ENCODE data around the gene GBGT1.

The GBGT1 gene

GRCh38 chr9:133111808-133112662, 51.7 kb downstream of the GBGT1 start:
- DNase-seq = no peak

- no peak for DNase-seq
Measured at GRCh38 chr9:133109931-133110650, 53.6 kb downstream of the GBGT1 start.

DNA sequence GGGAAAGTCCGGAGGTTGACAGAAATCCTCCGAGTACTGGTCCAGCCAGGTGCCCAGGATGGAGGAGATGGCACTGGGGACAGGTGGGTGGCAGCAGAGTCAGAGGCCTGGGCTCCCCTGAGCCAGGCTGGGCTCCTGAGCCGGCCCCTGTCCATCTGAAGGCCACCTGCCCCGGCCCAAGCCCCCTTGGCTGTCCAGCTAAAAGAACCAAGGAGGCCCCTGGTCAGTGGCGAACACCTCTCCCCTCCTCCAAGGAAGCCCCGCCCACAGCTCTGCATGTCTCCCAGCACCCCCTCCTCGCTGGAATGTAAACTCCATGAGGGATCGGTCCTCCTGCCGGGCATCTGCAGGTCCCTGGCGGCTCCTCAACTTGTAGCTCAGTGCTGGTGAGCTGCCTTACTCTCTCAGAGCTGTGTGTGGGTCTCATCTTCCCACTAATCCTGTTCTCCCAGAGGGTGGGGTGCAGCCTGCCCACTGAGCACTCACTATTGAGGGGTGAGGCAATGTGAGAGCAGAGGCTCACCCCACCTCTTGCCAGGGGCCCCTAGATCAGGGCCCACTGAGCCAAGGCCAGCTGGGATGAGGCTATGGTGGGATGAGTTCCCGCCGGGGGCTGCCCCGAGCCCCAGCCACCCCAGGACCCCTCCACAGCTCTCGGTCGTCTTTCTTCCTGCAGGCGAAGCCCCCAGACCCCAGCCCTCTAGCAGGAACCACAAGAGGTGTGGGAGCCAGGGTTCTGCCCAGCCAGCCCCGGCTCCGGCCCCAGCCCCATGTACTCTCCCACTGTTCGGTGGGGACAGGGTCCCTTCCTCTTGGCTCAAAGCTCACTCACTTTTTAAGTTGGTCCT, 54.7 kb downstream of the GBGT1 start:
- no peak for DNase-seq

GRCh38 chr9:133107961-133108793, 55.5 kb downstream of the GBGT1 start:
- DNase-seq = no peak

- no peak for DNase-seq
Measured at GRCh38 chr9:133107245-133107722, 56.4 kb downstream of the GBGT1 start.

DNA sequence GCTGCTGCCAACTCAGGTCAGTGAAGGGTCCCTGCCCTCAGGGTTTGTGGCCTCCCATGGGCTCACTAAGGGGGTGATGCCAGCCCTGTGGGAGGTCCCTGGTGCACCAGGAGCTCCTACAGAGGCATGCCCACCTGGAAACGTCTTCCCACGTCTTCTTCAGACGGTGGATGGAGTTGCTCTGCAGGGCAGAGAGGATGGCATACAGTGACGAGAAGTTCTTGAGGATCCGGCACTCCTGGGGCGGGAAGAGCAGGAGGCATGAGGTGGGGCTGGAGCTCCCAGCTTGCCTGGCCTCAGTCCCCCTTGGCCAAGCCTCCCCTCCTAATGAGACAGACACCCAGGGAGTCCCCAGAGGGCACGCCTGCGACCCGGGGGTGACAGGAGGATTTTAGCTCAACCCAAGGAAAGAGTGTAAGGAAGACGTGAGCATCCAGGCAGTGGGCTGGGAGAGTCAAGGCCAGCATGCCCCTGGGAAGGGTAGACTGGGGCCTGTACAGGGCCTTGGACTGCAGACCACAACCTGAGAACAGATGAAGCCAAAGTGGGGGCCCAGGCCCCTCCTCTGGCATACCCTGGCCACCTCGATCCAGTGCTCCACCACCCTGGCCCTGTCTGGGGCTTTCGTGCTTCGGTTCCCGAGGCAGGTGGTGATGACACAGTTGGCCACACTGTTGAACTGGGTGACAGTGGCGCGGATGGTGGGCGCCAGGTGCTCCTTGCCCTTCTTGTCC, 57.0 kb downstream of the GBGT1 start:
- DNase-seq = no peak

- no peak for DNase-seq
Measured at GRCh38 chr9:133105461-133105770, 58.3 kb downstream of the GBGT1 start.

- DNase-seq = no peak
Measured at GRCh38 chr9:133104718-133105460, 58.8 kb downstream of the GBGT1 start.

- DNase-seq = no peak
Measured at GRCh38 chr9:133103987-133104505, 59.7 kb downstream of the GBGT1 start.

DNA sequence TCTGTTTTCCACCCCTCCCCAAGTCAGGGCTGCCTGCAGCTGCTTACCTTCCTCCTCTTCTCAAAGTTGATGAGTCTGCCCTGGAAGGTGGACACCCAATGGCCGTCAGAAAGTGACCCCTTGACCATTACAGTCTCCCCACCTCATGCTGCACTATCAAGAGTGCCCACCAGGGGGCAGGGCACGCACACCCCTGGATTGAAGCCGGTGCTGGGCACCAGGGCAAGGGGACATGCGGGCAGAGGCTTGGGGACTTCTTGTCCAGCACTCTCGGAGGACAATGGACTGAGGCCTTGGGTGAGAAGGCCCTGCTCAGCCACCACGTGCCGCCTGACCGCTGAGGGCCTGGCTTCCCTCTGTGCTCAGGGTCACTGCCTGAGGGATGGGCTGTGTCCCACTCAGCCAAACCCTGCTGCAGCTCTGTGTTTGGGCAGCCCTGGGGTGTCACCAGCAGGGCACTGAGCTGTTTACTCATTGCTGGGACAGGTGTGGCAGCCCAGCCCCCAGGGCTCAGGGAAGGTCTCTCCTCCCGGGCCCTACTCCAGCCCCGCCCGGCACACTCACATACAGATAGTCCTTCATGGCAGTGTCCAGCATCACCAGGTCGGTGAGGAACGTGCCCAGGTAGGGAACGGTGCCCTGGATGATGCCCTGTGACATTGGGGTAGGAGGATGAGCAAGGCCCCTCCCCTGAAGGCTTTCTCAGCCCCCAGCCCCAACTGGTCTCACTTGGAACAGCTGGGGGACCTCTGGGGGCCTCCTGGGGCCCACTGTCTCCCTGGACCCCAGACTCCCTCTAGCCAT, 60.3 kb downstream of the GBGT1 start:
- DNase-seq = peak; percentile 52
